ENCODE data around the gene EPHA8. TPM values are rescaled to one million over a fixed set of nuclear protein-coding genes. Genes with fewer than 3 reads are reported as not detected.

Gene EPHA8
- polyA plus RNA-seq, 3 donors = 0.03 to 0.37 TPM; not detected in 1

GRCh38 chr1:22650089-22650693, 86.9 kb downstream of the EPHA8 start:
- 89 to 92% (median 90%) methylated on average over 13 of the region's 13 CpGs for WGBS, 3 donors
- no peak overlapping the region for H3K27ac ChIP-seq (ENCODE audit: low read depth, low read length)

GRCh38 chr1:22651941-22652856, 88.9 kb downstream of the EPHA8 start:
- no peak overlapping the region for H3K27ac ChIP-seq (ENCODE audit: low read depth, low read length)
- 65 to 66% (median 65%) methylated on average over 15 of the region's 15 CpGs for WGBS, 3 donors

GRCh38 chr1:22652881-22653316, 89.6 kb downstream of the EPHA8 start, which contains the start of gene C1QB:
C1QB (plus strand) TSS chr1:22653236; CDS start chr1:22659463, 6,227 bp downstream.
- 73 to 88% (median 76%) methylated on average over 12 to 13 of the region's 13 CpGs for WGBS, 3 donors
- no peak within 1 kb of the TSS for H3K27ac ChIP-seq (ENCODE audit: low read depth, low read length)

Other genes with a start within 250 kb of the EPHA8 start
- gene ZBTB40, start 111.6 kb upstream of the EPHA8 start, polyA plus RNA-seq = 1 to 10 TPM; 3.5 to 5.1 (median 5.1) TPM
- gene C1QA, start 73.1 kb downstream of the EPHA8 start, polyA plus RNA-seq = 100 to 1,000 TPM in 2 of 3 donors, 10 to 100 TPM in 1; 38.2 to 271 (median 173) TPM
- gene C1QC, start 80.1 kb downstream of the EPHA8 start, polyA plus RNA-seq = 100 to 1,000 TPM in 2 of 3 donors, 10 to 100 TPM in 1; 46.8 to 176 (median 138) TPM
- gene C1QB, start 89.7 kb downstream of the EPHA8 start, polyA plus RNA-seq = 100 to 1,000 TPM in 2 of 3 donors, 10 to 100 TPM in 1; 56.6 to 288 (median 253) TPM
- gene EPHB2, start 147.3 kb downstream of the EPHA8 start, polyA plus RNA-seq = 1 to 10 TPM in 2 of 3 donors, under 1 TPM in 1; 0.67 to 3.9 (median 1.9) TPM